ENCODE data around the gene EIF6.

- TF ChIP-seq, protein P1, sequence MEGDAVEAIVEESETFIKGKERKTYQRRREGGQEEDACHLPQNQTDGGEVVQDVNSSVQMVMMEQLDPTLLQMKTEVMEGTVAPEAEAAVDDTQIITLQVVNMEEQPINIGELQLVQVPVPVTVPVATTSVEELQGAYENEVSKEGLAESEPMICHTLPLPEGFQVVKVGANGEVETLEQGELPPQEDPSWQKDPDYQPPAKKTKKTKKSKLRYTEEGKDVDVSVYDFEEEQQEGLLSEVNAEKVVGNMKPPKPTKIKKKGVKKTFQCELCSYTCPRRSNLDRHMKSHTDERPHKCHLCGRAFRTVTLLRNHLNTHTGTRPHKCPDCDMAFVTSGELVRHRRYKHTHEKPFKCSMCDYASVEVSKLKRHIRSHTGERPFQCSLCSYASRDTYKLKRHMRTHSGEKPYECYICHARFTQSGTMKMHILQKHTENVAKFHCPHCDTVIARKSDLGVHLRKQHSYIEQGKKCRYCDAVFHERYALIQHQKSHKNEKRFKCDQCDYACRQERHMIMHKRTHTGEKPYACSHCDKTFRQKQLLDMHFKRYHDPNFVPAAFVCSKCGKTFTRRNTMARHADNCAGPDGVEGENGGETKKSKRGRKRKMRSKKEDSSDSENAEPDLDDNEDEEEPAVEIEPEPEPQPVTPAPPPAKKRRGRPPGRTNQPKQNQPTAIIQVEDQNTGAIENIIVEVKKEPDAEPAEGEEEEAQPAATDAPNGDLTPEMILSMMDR (IDR thresholded peaks at IDR 0.05): no peak
- TF ChIP-seq EP300 (IDR thresholded peaks at IDR 0.05) (no peak), POLR2A (IDR thresholded peaks at IDR 0.05) (no peak), POLR2AphosphoS5 (IDR thresholded peaks at IDR 0.05) (no peak)
These were observed 26.8 kb upstream of the EIF6 start for GRCh38 chr20:35311409-35311808.

Data from sigmoid colon (tissue), 4 donors.